HepG2 (cell line): ENCODE results near the gene GOLGA6D.
"Not testable (repeated sequence)": the region's sequence is repeated elsewhere in the genome, so short reads cannot be mapped to it uniquely, and the experiment has no call there.

ENCODE experiments used
- CEBPB ChIP-seq: IDR thresholded peaks from 2 replicates; pipeline ENCODE4 v1.6.1; 2011; ENCODE audit warnings: low read depth, low read length, improper control_type of control experiment, borderline replicate concordance
- CHD4 ChIP-seq: fragments of 200-600 bp; sonication (generic); IDR thresholded peaks from 2 replicates; pipeline ENCODE4 v1.7.0; 2017; ENCODE audit warnings: mild to moderate bottlenecking, low read length, borderline replicate concordance
- CREM ChIP-seq, 2 experiments: sonication (generic) in 1 of 2; formaldehyde crosslinking in 1 of 2; IDR thresholded peaks; 2 replicates each; pipeline versions ENCODE4 v1.4.0 to v1.6.1; 2016 to 2020; ENCODE audit warnings: antibody characterized with exemption in 1 of 2, mild to moderate bottlenecking in 1 of 2, missing genetic modification reagents in 1 of 2
- PAWR ChIP-seq: sonication (generic); formaldehyde crosslinking; IDR thresholded peaks from 2 replicates; pipeline ENCODE4 v1.4.0; 2020; ENCODE audit warnings: missing genetic modification reagents, mild to moderate bottlenecking, borderline replicate concordance
- RNF2 ChIP-seq: fragments of 450-650 bp; conservative IDR thresholded peaks from 2 replicates; pipeline ENCODE4 v1.6.1; 2016; ENCODE audit warnings: low read depth
- STAG1 ChIP-seq: sonication (generic); formaldehyde crosslinking; IDR thresholded peaks from 2 replicates; pipeline ENCODE4 v1.4.0; 2020; ENCODE audit warnings: missing genetic modification reagents
- TF ChIP-seq, protein P1 (sequence below): sonication (generic); formaldehyde crosslinking; IDR thresholded peaks from 2 replicates; pipeline ENCODE4 v1.5.0; 2020; ENCODE audit warnings: mild to moderate bottlenecking, missing genetic modification reagents, borderline replicate concordance

DNA sequence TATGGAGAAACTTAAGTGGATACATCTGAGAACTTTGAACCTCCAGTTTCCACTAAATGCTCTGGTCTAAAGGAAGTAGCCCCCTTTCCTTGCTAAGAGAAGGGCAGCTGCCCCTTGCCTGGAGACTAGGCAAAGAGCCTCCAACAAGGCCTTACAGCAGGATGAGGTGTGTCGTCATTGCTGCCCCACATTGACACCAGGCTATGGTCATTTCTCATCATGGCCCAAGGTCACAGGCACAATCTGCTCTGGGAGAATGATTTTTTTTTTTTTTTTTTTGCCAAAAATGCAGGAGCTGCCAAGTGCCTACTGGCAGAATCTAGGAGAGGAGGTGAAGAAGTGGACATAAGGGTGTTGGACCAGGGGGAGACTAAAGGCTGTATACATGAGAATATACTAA, 36.9 kb upstream of the GOLGA6D start:
- not testable (repeated sequence) for TF ChIP-seq RNF2; CEBPB; CHD4; STAG1 (CRISPR knock-in tag); CREM (IDR thresholded peaks at IDR 0.05); CREM (CRISPR knock-in tag; IDR thresholded peaks at IDR 0.05); PAWR (CRISPR knock-in tag)
- TF ChIP-seq, protein P1, sequence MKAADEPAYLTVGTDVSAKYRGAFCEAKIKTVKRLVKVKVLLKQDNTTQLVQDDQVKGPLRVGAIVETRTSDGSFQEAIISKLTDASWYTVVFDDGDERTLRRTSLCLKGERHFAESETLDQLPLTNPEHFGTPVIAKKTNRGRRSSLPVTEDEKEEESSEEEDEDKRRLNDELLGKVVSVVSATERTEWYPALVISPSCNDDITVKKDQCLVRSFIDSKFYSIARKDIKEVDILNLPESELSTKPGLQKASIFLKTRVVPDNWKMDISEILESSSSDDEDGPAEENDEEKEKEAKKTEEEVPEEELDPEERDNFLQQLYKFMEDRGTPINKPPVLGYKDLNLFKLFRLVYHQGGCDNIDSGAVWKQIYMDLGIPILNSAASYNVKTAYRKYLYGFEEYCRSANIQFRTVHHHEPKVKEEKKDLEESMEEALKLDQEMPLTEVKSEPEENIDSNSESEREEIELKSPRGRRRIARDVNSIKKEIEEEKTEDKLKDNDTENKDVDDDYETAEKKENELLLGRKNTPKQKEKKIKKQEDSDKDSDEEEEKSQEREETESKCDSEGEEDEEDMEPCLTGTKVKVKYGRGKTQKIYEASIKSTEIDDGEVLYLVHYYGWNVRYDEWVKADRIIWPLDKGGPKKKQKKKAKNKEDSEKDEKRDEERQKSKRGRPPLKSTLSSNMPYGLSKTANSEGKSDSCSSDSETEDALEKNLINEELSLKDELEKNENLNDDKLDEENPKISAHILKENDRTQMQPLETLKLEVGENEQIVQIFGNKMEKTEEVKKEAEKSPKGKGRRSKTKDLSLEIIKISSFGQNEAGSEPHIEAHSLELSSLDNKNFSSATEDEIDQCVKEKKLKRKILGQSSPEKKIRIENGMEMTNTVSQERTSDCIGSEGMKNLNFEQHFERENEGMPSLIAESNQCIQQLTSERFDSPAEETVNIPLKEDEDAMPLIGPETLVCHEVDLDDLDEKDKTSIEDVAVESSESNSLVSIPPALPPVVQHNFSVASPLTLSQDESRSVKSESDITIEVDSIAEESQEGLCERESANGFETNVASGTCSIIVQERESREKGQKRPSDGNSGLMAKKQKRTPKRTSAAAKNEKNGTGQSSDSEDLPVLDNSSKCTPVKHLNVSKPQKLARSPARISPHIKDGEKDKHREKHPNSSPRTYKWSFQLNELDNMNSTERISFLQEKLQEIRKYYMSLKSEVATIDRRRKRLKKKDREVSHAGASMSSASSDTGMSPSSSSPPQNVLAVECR = not testable (repeated sequence)
